HG03175 (cell line): ENCODE results near the gene PARVG.

Source experiments
- ATAC-seq: cut with Tn5 transposase; IDR thresholded peaks from one replicate; pipeline ENCODE4 v1.9.1; 2021; ENCODE audit warnings: mild to moderate bottlenecking, moderate library complexity; ENCODE audit not compliant: unreplicated experiment

PARVG gene

GRCh38 chr22:44154436-44154942 lies 26.2 kb upstream of the PARVG start:
- ATAC-seq: no peak

- no peak for ATAC-seq
Observed at GRCh38 chr22:44155115-44155514, 25.6 kb upstream of the PARVG start.

- no peak for ATAC-seq
Observed at GRCh38 chr22:44157916-44158618, 22.7 kb upstream of the PARVG start.

- ATAC-seq: no peak
Observed at GRCh38 chr22:44158816-44159215, 21.9 kb upstream of the PARVG start.

GRCh38 chr22:44159221-44159620 lies 21.5 kb upstream of the PARVG start:
- ATAC-seq: no peak

GRCh38 chr22:44159811-44160210 lies 20.9 kb upstream of the PARVG start:
- ATAC-seq: no peak

- no peak for ATAC-seq
Observed at GRCh38 chr22:44160421-44160820, 20.3 kb upstream of the PARVG start.

- ATAC-seq: no peak
Observed at GRCh38 chr22:44161673-44162072, 19.1 kb upstream of the PARVG start.

GRCh38 chr22:44162960-44163359 lies 17.8 kb upstream of the PARVG start:
- no peak for ATAC-seq

- ATAC-seq: no peak
Observed at GRCh38 chr22:44163536-44163935, 17.2 kb upstream of the PARVG start.

- no peak for ATAC-seq
Observed at GRCh38 chr22:44164031-44164430, 16.7 kb upstream of the PARVG start.

- no peak for ATAC-seq
Observed at GRCh38 chr22:44165286-44165874, 15.3 kb upstream of the PARVG start.

- ATAC-seq: no peak
Observed at GRCh38 chr22:44166498-44167276, 14.0 kb upstream of the PARVG start.

- no peak for ATAC-seq
Observed at GRCh38 chr22:44167501-44167900, 13.2 kb upstream of the PARVG start.

GRCh38 chr22:44168206-44168605 lies 12.5 kb upstream of the PARVG start:
- no peak for ATAC-seq

- no peak for ATAC-seq
Observed at GRCh38 chr22:44170470-44170869, 10.3 kb upstream of the PARVG start.

GRCh38 chr22:44171561-44171960 lies 9.2 kb upstream of the PARVG start:
- no peak for ATAC-seq

- ATAC-seq: no peak
Observed at GRCh38 chr22:44172370-44173108, 8.2 kb upstream of the PARVG start.

GRCh38 chr22:44173154-44173553 lies 7.6 kb upstream of the PARVG start:
- no peak for ATAC-seq

- no peak for ATAC-seq
Observed at GRCh38 chr22:44175676-44176075, 5.0 kb upstream of the PARVG start.
